ENCODE measurements around the gene VWA5B2.

VWA5B2 gene

GRCh38 chr3:184241447-184242296 is 12.3 kb downstream of the VWA5B2 start:
- FAIRE-seq, result no peak
- no peak for TF ChIP-seq POLR2A (IDR thresholded peaks at IDR 0.05; ENCODE audit: low read depth, low read length)
- DNase-seq (ENCODE audit: insufficient read length, low spot score), result no peak

GRCh38 chr3:184242297-184242685 is 12.9 kb downstream of the VWA5B2 start:
- DNase-seq (ENCODE audit: insufficient read length, low spot score) (no peak), FAIRE-seq (no peak)
- no peak for TF ChIP-seq POLR2A (IDR thresholded peaks at IDR 0.05; ENCODE audit: low read depth, low read length)

- FAIRE-seq (no peak), DNase-seq (ENCODE audit: insufficient read length, low spot score) (peak; percentile 82)
These were observed 19.3 kb downstream of the VWA5B2 start, which contains the start of gene ALG3 for GRCh38 chr3:184248454-184249411. Gene ALG3 (minus strand): TSS chr3:184248962. CDS start chr3:184248940, 22 bp downstream.

GRCh38 chr3:184249412-184250166 is 20.2 kb downstream of the VWA5B2 start, which contains the start of gene EEF1AKMT4:
Gene EEF1AKMT4 (plus strand): TSS chr3:184249672. CDS start chr3:184249695, 23 bp downstream.
- peak; percentile 51 for TF ChIP-seq POLR2A (IDR thresholded peaks at IDR 0.05; ENCODE audit: low read depth, low read length)
- peak; percentile 98 for DNase-seq (ENCODE audit: insufficient read length, low spot score)
- FAIRE-seq, result peak; percentile 95

More at GRCh38 chr3:184248454-184249411, 19.3 kb downstream of the VWA5B2 start, which contains the start of gene ALG3:
- TF ChIP-seq POLR2A (IDR thresholded peaks at IDR 0.05; ENCODE audit: low read depth, low read length), result peak; percentile 92

DNA sequence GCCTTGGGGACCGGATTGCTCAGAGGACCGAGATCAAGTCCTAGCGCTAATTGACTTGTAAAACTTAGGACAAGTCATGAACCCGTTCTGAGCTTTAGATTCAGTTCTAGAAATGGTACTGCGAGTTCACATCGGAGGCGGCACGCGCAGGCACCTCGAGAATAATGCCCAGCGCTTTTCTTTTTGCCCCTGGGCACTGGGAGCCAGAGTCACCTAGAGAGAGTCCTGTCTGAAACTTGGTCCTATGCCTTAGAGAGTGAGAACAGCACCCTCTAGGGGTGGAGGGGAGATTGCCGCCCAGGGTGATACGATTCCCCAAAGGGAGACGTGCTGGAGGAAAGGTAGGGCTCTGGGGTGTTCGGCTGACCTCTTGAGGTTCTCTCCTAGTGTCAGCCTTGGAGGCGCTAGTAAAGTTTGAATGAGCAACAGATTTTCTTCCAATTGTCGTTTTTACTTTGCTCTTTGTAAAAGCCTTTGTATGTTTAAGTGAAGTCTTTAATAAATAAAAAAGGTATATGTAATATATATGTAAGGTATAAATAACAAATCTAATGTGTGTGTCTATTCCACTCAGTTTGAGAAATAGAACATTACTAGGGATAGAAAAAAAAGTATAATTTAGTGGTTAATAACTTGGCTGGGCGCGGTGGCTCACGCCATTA is 20.9 kb downstream of the VWA5B2 start:
- TF ChIP-seq POLR2A (IDR thresholded peaks at IDR 0.05; ENCODE audit: low read depth, low read length), result no peak
- DNase-seq (ENCODE audit: insufficient read length, low spot score) (peak; percentile 97), FAIRE-seq (peak; percentile 91)

DNA sequence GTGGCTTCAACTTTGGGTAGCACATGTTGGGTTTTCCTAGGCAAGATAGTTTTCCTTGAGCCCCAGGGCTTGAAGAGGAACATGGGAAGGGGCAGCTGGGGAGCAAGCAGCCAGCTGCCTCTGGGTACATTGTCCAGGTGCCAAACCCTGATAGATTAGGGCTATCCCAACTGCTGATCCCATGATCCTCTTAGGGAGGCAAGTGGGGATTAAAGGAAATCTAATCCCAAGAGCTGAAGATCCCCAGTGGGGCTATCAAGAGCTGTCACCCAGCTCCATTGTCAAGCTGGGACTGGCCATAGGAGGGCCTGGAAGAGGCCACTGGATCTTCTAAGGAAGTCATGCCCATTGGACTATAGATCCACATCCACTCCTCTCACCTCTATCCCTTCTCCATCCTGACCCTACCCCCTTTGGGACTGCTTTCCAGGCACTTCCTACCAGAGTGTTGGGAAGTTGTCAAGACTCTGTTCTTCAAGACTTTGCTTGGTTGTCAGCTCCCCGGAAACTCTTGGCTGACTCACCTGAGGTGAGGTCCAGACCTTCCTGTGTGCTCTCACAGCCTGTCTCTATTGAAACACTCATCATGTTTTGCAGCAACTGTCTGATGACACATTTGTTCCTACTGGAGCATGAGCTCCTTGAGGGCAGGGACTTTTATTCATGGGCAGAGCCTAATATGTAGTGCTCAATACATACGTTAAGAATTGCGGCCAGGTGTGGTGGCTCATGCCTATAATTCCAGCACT is 26.1 kb downstream of the VWA5B2 start:
- DNase-seq (ENCODE audit: insufficient read length, low spot score), result peak; percentile 76
- no peak for FAIRE-seq

DNA sequence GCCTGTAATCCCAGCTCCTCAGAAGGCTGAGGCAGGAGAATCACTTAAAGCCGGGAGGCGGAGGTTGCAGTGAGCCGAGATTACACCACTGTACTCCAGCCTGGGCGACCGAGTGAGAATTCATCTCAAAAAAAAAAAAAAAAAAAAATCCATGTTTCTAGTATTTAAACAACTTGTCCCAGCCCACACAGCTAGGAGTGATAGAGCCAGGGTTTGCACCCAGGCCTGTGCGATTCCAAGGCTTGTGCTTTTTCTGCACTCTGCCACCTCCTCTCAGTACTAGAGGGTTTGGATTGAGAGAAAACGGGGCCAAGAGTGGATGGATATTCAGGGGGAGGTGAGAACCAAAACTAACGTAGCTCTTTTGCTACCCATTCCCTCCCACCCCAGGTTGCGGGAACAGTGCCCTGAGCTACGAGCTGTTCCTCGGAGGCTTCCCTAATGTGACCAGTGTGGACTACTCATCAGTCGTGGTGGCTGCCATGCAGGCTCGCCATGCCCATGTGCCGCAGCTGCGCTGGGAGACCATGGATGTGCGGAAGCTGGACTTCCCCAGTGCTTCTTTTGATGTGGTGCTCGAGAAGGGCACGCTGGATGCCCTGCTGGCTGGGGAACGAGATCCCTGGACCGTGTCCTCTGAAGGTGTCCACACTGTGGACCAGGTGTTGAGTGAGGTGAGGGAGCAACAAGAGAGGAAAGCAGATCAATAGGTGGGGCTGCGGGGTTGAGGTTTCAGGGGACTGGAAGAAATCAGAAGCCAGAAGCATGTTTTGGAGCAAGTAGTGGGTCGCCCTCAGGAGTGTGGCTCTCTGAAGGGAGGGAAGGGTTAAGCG is 27.9 kb downstream of the VWA5B2 start:
- FAIRE-seq (no peak), DNase-seq (ENCODE audit: insufficient read length, low spot score) (no peak)
- TF ChIP-seq POLR2A (IDR thresholded peaks at IDR 0.05; ENCODE audit: low read depth, low read length), result no peak

More for the DNA sequence above, 26.1 kb downstream of the VWA5B2 start:
- TF ChIP-seq POLR2A (IDR thresholded peaks at IDR 0.05; ENCODE audit: low read depth, low read length), result no peak

GRCh38 chr3:184258926-184259325 is 29.5 kb downstream of the VWA5B2 start:
- no peak for TF ChIP-seq POLR2A (IDR thresholded peaks at IDR 0.05; ENCODE audit: low read depth, low read length)
- FAIRE-seq (no peak), DNase-seq (ENCODE audit: insufficient read length, low spot score) (peak; percentile 44)

- no peak for DNase-seq (ENCODE audit: insufficient read length, low spot score)
- FAIRE-seq, result no peak
- TF ChIP-seq POLR2A (IDR thresholded peaks at IDR 0.05; ENCODE audit: low read depth, low read length), result no peak
These were observed 30.1 kb downstream of the VWA5B2 start for GRCh38 chr3:184259396-184259877.

DNA sequence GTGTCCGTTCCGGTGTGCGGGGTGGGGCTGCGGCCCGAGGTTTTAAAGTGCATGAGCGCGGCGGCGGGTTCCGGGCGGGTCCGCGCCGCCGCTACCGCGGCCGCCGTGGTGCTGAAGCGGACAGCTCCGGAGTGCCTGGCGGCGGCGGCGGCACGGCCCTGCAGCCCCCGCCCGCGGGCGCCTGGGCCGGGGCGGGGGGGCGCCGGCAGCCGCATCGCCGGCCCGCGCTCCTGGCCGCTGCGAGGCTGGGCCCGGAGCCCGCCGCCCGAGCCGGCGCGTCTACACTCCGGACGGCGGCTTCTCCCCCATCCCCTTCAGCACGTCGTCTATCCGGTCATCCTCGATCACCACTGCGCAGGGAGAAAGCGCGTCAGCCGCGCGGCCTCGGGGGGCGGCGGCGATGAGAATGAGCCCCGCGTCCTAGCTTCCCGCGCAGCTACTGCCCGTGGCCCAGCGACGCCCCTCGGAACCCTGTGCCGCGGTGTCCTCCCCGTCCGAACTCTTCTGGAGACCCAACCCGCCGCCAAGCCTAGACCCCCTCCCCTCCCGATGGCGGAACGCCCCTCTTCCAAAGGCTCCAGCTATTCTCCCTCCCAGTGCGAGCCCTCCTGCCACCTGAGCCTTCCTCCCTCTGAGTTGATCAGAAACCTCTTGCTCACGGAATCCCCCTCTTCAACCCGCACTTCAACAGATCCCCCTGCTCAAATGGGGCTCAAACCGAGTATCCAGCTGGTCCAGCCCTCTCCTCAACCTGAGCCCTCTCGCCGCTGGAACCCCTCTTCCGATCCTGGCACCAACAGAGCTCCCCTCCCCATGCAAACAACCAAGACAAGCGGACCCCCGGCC is 30.7 kb downstream of the VWA5B2 start:
- FAIRE-seq (no peak), DNase-seq (ENCODE audit: insufficient read length, low spot score) (peak; percentile 53)
- TF ChIP-seq POLR2A (IDR thresholded peaks at IDR 0.05; ENCODE audit: low read depth, low read length), result no peak

Measured in H54 (cell line).